Left cardiac atrium (tissue), 4 donors: ENCODE measurements around the gene FAM177B. TPM values are rescaled to one million over a fixed set of nuclear protein-coding genes. Genes with fewer than 3 reads are reported as not detected.
"Not testable (repeated sequence)": the region's sequence is repeated elsewhere in the genome, so short reads cannot be mapped to it uniquely, and the experiment has no call there.

Source experiments
- ATAC-seq, 2 donors: fragments of 200-7000 bp; cut with Tn5 transposase; one replicate each; pipeline ENCODE4 v1.9.1; 2020; ENCODE audit warnings: mild to moderate bottlenecking in 2 of 2, moderate library complexity in 2 of 2
- DNase-seq: peaks from one replicate; pipeline ENCODE4 v3.0.0-alpha.2; 2020
- intact Hi-C, 2 donors: fragments of 100-400 bp; cut with DNase I; formaldehyde crosslinking; loops; one replicate each; pipeline versions ENCODE4 v1.14.1 to v1.15.1; 2022 to 2023
- total RNA-seq, 2 donors: library from RNA; stranded (reverse); fragmentation: NEBNext Ultra II Directional; extraction: Animal tissue kit (Norgen Biotek cat#: 25700); gene quantifications; one replicate each; pipeline ENCODE4 v1.2.1, GENCODE V29; 2021
- donor health status: DM: no; HTN: yes; CAD: no.
- donor health status: DM: no; HTN: yes; CAD: no; lungs with severe emphysema.
- donor health status: DM: yes; HTN: yes; CAD: no.
- donor health status: Dilated cardiomyopathy.

The FAM177B gene
- total RNA-seq, 2 donors from 2014 or later, result not detected

GRCh38 chr1:222734740-222735139 lies 2.3 kb upstream of the FAM177B start:
- DNase-seq, result no peak
- no peak for ATAC-seq
- intact Hi-C loops, result loop anchor here in 1 of 2 donors (5.0 kb wide), 1 partner anchor 353 kb away; no protein-coding TSS in a partner anchor

GRCh38 chr1:222736470-222736869 lies 532 bp upstream of the FAM177B start:
- DNase-seq, result no peak
- no peak for ATAC-seq
- intact Hi-C loops, result loop anchor here in 1 of 2 donors (5.0 kb wide), 1 partner anchor 351 kb away; no protein-coding TSS in a partner anchor

GRCh38 chr1:222739465-222739864 lies 2.5 kb downstream of the FAM177B start:
- no peak for DNase-seq
- intact Hi-C loops, result loop anchor here (2.0 to 5.0 kb wide), 2 partner anchors 343 to 348 kb away; no protein-coding TSS in a partner anchor
- ATAC-seq, result no peak

GRCh38 chr1:222739929-222740328 lies 2.9 kb downstream of the FAM177B start:
- DNase-seq, result no peak
- intact Hi-C loops, result loop anchor here (2.0 to 5.0 kb wide), 2 partner anchors 343 to 347 kb away; no protein-coding TSS in a partner anchor
- no peak for ATAC-seq

GRCh38 chr1:222741630-222742457 lies 4.8 kb downstream of the FAM177B start:
- DNase-seq, intact Hi-C loops: not testable (repeated sequence)

GRCh38 chr1:222749927-222750326 lies 12.9 kb downstream of the FAM177B start:
- DNase-seq (no peak), ATAC-seq (no peak)
- intact Hi-C loops, result no loop called here

More at GRCh38 chr1:222741630-222742457, 4.8 kb downstream of the FAM177B start:
- ATAC-seq, result not testable (repeated sequence)

GRCh38 chr1:222750651-222751050 lies 13.6 kb downstream of the FAM177B start:
- ATAC-seq, result no peak
- intact Hi-C loops, result no loop called here
- no peak for DNase-seq

GRCh38 chr1:222751255-222751654 lies 14.3 kb downstream of the FAM177B start:
- DNase-seq (no peak), ATAC-seq (no peak)
- intact Hi-C loops, result no loop called here

- peak; percentile 76 to 98 for ATAC-seq
- DNase-seq, result peak; percentile 62
- intact Hi-C loops, result no loop called here
Observed at GRCh38 chr1:222754366-222755139, 17.6 kb downstream of the FAM177B start.

GRCh38 chr1:222757646-222758268 lies 20.8 kb downstream of the FAM177B start:
- peak in 1 of 2 donors; percentile 53 for ATAC-seq
- intact Hi-C loops, result no loop called here
- DNase-seq, result no peak

- no peak for DNase-seq
- ATAC-seq, result no peak
- intact Hi-C loops, result no loop called here
Observed at GRCh38 chr1:222759451-222760035, 22.5 kb downstream of the FAM177B start.

GRCh38 chr1:222761083-222761482 lies 24.1 kb downstream of the FAM177B start:
- no peak for ATAC-seq
- no peak for DNase-seq
- intact Hi-C loops, result no loop called here

- intact Hi-C loops, result not testable (repeated sequence)
Observed at GRCh38 chr1:222762178-222762577, 25.2 kb downstream of the FAM177B start.

GRCh38 chr1:222767152-222767571 lies 30.2 kb downstream of the FAM177B start:
- ATAC-seq, result no peak
- no peak for DNase-seq
- intact Hi-C loops, result no loop called here

More at GRCh38 chr1:222762178-222762577, 25.2 kb downstream of the FAM177B start:
- not testable (repeated sequence) for ATAC-seq, DNase-seq

- no peak for DNase-seq
- no peak for ATAC-seq
- intact Hi-C loops, result no loop called here
Observed at GRCh38 chr1:222768592-222768991, 31.6 kb downstream of the FAM177B start.

GRCh38 chr1:222769181-222769580 lies 32.2 kb downstream of the FAM177B start:
- intact Hi-C loops, result no loop called here
- no peak for DNase-seq
- no peak for ATAC-seq

- DNase-seq (no peak), ATAC-seq (no peak)
- intact Hi-C loops, result no loop called here
Observed at GRCh38 chr1:222769971-222770620, 33.1 kb downstream of the FAM177B start.

- ATAC-seq, result peak; percentile 53 to 69
- intact Hi-C loops, result no loop called here
- no peak for DNase-seq
Observed at GRCh38 chr1:222772996-222773379, 36.0 kb downstream of the FAM177B start.

GRCh38 chr1:222777463-222777862 lies 40.5 kb downstream of the FAM177B start:
- ATAC-seq, result no peak
- DNase-seq, result no peak
- intact Hi-C loops, result no loop called here
